Measurements from ENCODE around the gene ODR4.

Gene ODR4

DNA sequence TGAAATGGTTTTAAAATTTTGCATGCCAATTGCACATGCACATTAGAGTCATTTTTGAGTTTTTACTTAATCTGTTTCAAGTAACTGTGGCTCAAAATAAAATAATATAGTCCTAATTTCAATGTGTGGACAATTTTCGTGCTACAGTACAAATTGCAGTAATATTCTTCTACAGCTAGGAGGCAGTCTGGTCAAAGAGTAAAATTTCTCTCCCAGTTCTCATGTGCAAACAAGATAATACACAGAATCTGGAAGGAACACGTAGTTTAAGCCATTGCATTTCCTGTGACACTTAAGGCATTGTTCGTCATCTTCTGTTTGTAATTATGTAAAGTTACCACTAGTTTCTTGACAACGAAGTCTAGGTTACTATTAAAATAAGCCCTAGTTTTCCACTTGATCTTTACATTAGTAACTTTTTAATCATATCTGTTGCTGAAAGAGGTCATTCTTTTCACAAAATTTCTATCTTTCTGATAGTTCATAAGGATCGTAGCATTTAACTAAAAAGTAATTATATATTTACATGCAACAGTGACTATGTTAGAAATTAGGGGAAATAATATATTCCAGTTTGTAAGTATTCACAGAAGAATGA, 28.9 kb downstream of the ODR4 start:
- H3K4me3 ChIP-seq (ENCODE audit: low read depth, low read length): no peak overlapping the region
- TF ChIP-seq, protein P1, sequence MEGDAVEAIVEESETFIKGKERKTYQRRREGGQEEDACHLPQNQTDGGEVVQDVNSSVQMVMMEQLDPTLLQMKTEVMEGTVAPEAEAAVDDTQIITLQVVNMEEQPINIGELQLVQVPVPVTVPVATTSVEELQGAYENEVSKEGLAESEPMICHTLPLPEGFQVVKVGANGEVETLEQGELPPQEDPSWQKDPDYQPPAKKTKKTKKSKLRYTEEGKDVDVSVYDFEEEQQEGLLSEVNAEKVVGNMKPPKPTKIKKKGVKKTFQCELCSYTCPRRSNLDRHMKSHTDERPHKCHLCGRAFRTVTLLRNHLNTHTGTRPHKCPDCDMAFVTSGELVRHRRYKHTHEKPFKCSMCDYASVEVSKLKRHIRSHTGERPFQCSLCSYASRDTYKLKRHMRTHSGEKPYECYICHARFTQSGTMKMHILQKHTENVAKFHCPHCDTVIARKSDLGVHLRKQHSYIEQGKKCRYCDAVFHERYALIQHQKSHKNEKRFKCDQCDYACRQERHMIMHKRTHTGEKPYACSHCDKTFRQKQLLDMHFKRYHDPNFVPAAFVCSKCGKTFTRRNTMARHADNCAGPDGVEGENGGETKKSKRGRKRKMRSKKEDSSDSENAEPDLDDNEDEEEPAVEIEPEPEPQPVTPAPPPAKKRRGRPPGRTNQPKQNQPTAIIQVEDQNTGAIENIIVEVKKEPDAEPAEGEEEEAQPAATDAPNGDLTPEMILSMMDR (IDR thresholded peaks at IDR 0.05; ENCODE audit: borderline replicate concordance, insufficient read depth, low read depth, low read length): peak; percentile 53; the same call in 1 of the 2 replicates

DNA sequence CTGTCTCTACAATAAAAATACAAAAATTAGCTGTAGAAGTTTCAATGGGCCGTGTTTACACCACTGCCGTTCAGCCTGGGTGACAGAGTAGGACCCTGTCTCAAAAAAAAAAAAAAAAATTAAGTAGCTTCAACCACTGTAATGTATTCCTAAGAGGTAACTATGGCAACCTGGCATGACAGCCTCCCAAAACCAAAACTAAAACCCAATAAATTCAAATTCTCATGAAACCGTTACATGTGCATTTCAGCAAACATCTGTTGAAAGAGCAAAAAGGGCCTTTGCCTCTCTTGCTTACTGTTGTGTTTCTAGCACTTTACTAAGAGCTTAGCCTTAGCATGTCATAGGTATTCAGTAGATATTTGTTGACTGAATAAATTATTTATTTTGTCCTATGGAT, 33.5 kb downstream of the ODR4 start:
- H3K4me3 ChIP-seq (ENCODE audit: low read depth, low read length): no peak overlapping the region
- TF ChIP-seq, protein P1 (IDR thresholded peaks at IDR 0.05; ENCODE audit: borderline replicate concordance, insufficient read depth, low read depth, low read length): no peak

DNA sequence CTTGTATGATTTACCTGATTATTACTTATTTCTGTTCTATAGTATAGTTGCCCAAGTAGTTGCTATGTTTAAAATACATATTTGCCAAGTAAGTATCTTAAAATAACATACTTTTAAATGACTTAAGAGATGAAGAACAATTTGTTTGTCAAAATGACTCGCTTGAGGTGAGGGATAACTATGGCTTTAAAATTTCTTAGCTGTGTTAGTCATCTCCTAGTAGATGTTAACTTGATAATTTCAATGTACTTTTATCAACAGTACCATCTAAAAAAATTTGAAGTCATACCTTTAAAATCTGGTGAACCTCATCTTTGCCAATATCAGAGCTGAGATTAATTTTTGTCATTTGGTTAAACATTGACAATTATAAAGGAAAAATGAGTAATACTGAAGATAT, 37.7 kb downstream of the ODR4 start:
- TF ChIP-seq, protein P1 (IDR thresholded peaks at IDR 0.05; ENCODE audit: borderline replicate concordance, insufficient read depth, low read depth, low read length): no peak
- H3K4me3 ChIP-seq (ENCODE audit: low read depth, low read length): no peak overlapping the region

DNA sequence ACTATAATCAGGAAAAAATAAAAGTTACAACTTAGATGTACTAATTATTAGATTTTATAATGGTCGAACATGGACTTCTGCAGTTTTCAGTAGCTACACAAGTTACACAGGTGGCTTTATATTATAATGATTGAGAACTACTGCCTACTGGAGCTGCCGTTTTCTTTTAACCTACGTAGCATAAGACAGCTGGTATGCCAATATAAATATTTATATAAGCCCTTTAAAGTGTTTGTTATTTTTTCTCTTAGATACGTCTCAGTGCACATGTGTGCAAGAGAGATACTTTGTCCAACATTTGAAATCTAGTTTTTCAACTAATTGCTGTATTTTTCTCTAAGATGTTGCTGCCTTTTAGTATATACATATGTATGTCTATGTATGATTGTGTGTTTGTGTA, 42.9 kb downstream of the ODR4 start:
- H3K4me3 ChIP-seq (ENCODE audit: low read depth, low read length): no peak overlapping the region
- TF ChIP-seq, protein P1 (IDR thresholded peaks at IDR 0.05; ENCODE audit: borderline replicate concordance, insufficient read depth, low read depth, low read length): no peak

DNA sequence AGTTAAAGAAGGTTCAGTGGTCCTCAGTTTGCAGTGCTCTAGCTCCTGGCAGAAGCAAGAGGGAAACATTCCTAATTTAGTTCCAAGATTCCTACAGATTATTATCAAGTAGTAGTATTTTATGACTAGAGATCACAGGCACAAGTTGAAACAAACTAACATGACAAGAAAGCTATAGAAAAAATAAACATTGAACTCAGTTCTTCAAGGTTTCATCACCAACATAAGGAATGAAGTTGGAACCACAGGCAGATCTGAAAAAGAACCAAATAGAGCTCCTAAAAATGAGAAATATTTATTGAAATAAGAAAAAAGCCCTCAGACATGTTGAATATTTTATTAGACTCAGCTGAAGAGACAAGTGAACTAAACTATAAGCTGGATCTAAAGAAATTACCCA, 44.7 kb downstream of the ODR4 start:
- TF ChIP-seq, protein P1 (IDR thresholded peaks at IDR 0.05; ENCODE audit: borderline replicate concordance, insufficient read depth, low read depth, low read length): no peak
- no peak overlapping the region for H3K4me3 ChIP-seq (ENCODE audit: low read depth, low read length)

DNA sequence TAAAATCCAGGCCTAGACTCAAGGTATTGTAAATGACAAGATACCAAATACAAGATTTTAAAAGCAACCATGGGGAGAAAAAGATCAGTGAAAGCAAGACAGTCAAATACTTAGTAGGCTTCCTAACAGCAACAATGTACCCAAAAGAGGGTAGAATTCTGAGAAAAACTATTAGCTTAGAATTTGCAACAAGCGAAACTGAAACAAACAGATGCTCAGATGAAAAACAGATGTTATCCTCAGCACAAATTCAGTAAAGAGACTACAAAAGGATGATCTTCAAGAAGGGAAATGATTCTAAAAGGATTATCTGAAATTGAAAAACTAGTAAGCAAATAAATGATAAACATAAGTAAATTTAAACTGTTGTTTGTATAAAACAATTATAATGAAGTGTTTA, 45.3 kb downstream of the ODR4 start:
- no peak overlapping the region for H3K4me3 ChIP-seq (ENCODE audit: low read depth, low read length)
- TF ChIP-seq, protein P1 (IDR thresholded peaks at IDR 0.05; ENCODE audit: borderline replicate concordance, insufficient read depth, low read depth, low read length): no peak

DNA sequence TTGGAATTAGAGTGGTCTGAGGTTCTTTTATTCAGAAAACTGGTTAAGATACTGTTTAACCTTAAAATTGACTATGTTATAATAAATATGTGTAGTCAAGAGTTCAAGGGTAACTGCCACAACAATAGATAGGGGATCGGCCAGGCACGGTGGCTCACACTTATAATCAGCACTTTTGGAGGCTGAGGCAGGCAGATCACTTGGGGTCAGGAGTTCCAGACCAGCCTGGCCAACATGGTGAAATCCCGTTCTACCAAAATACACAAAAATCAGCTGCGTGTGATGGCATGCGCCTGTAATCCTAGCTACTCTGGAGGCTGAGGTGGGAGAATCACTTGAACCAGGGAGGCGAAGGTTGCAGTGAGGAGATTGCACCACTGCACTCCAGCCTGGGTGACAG, 45.8 kb downstream of the ODR4 start:
- TF ChIP-seq, protein P1 (IDR thresholded peaks at IDR 0.05; ENCODE audit: borderline replicate concordance, insufficient read depth, low read depth, low read length): no peak
- no peak overlapping the region for H3K4me3 ChIP-seq (ENCODE audit: low read depth, low read length)
